HepG2 (cell line): ENCODE measurements around the gene METTL23. TPM values are rescaled to one million over a fixed set of nuclear protein-coding genes. Genes with fewer than 3 reads are reported as not detected.

Source experiments
- ARID3A ChIP-seq: IDR thresholded peaks from 2 replicates; pipeline ENCODE4 v1.6.1; 2012; ENCODE audit warnings: low read depth, low read length, improper control_type of control experiment
- ATF7-NPFF ChIP-seq: sonication (generic); formaldehyde crosslinking; IDR thresholded peaks from 2 replicates; pipeline ENCODE4 v1.8.1; 2023; ENCODE audit warnings: mild to moderate bottlenecking, low read depth, missing genetic modification reagents, moderate library complexity
- ELF1 ChIP-seq: sonication (generic); formaldehyde crosslinking; IDR thresholded peaks from 2 replicates; pipeline ENCODE4 v1.4.0; 2020; ENCODE audit warnings: missing genetic modification reagents
- ELF4 ChIP-seq: sonication (generic); formaldehyde crosslinking; IDR thresholded peaks from 2 replicates; pipeline ENCODE4 v1.5.0; 2020; ENCODE audit warnings: missing genetic modification reagents, mild to moderate bottlenecking, moderate library complexity, borderline replicate concordance
- FOXK1 ChIP-seq: sonication (generic); formaldehyde crosslinking; IDR thresholded peaks from 2 replicates; pipeline ENCODE4 v1.4.0; 2020; ENCODE audit warnings: low read depth, missing genetic modification reagents, borderline replicate concordance
- GATAD2A ChIP-seq: IDR thresholded peaks from 2 replicates; pipeline ENCODE4 v1.6.1; 2016
- ISX ChIP-seq: sonication (generic); formaldehyde crosslinking; conservative IDR thresholded peaks from 2 replicates; pipeline ENCODE4 v1.5.0; 2020; ENCODE audit warnings: missing genetic modification reagents
- MBD4 ChIP-seq: IDR thresholded peaks from 2 replicates; pipeline ENCODE4 v1.6.1; 2012; ENCODE audit warnings: low read length, inconsistent platforms, borderline replicate concordance
- MIER3 ChIP-seq: IDR thresholded peaks from 2 replicates; pipeline ENCODE4 v1.6.1; 2016; ENCODE audit warnings: missing compliant biosample characterization, borderline replicate concordance
- MZF1 ChIP-seq: sonication (generic); formaldehyde crosslinking; IDR thresholded peaks from 2 replicates; pipeline ENCODE4 v1.8.1; 2023; ENCODE audit warnings: mild to moderate bottlenecking, missing genetic modification reagents, borderline replicate concordance
- NFIB ChIP-seq: sonication (generic); formaldehyde crosslinking; IDR thresholded peaks from 2 replicates; pipeline ENCODE4 v1.9.0; 2021; ENCODE audit warnings: missing genetic modification reagents, mild to moderate bottlenecking, borderline replicate concordance
- NFKB2 ChIP-seq: sonication (generic); formaldehyde crosslinking; IDR thresholded peaks from 2 replicates; pipeline ENCODE4 v1.4.0; 2020; ENCODE audit warnings: missing genetic modification reagents, borderline replicate concordance
- NR1H2 ChIP-seq: sonication (generic); formaldehyde crosslinking; IDR thresholded peaks from 2 replicates; pipeline ENCODE4 v1.8.1; 2022; ENCODE audit warnings: low read depth, missing genetic modification reagents, borderline replicate concordance
- NR2F6 ChIP-seq, 2 experiments: IDR thresholded peaks; 2 replicates each; pipeline ENCODE4 v1.6.1; 2016; ENCODE audit warnings: antibody characterized with exemption in 1 of 2, mild to moderate bottlenecking in 1 of 2
- SIN3A ChIP-seq: IDR thresholded peaks from 2 replicates; pipeline ENCODE4 v1.6.1; 2011; ENCODE audit warnings: low read depth, mild to moderate bottlenecking, control low read depth, low read length, borderline replicate concordance
- SP2 ChIP-seq: sonication (generic); formaldehyde crosslinking; IDR thresholded peaks from 2 replicates; pipeline ENCODE4 v1.5.1; 2020; ENCODE audit warnings: mild to moderate bottlenecking, missing genetic modification reagents
- SUZ12 ChIP-seq: fragments of 150-350 bp; IDR thresholded peaks from 2 replicates; pipeline ENCODE4 v1.6.1; 2014; ENCODE audit warnings: low read depth, low read length
- THAP11 ChIP-seq: IDR thresholded peaks from 2 replicates; pipeline ENCODE4 v1.6.1; 2016; ENCODE audit warnings: missing biosample characterization, missing genetic modification reagents
- ZBTB7A ChIP-seq: sonication (generic); formaldehyde crosslinking; IDR thresholded peaks from 2 replicates; pipeline ENCODE4 v1.8.0; 2022; ENCODE audit warnings: mild to moderate bottlenecking, missing genetic modification reagents
- ZFY ChIP-seq: sonication (generic); formaldehyde crosslinking; IDR thresholded peaks from 2 replicates; pipeline ENCODE4 v1.4.0; 2020; ENCODE audit warnings: missing genetic modification reagents
- ZKSCAN8 ChIP-seq: IDR thresholded peaks from 2 replicates; pipeline ENCODE4 v1.6.1; 2016; ENCODE audit warnings: borderline replicate concordance, missing genetic modification reagents, missing compliant biosample characterization
- ZNF143 ChIP-seq: sonication (generic); formaldehyde crosslinking; IDR thresholded peaks from 2 replicates; pipeline ENCODE4 v1.4.0; 2020; ENCODE audit warnings: missing genetic modification reagents
- ZNF207 ChIP-seq: fragments of 450-650 bp; IDR thresholded peaks from 2 replicates; pipeline ENCODE4 v1.6.1; 2016; ENCODE audit warnings: antibody characterized with exemption, borderline replicate concordance
- ZNF274 ChIP-seq: sonication (generic); formaldehyde crosslinking; IDR thresholded peaks from 2 replicates; pipeline ENCODE4 v1.5.1; 2020; ENCODE audit warnings: mild to moderate bottlenecking, missing genetic modification reagents
- ZNF282 ChIP-seq: fragments of 450-650 bp; IDR thresholded peaks from 2 replicates; pipeline ENCODE4 v1.6.1; 2018; ENCODE audit not compliant: partially characterized antibody
- ZNF567 ChIP-seq: sonication (generic); formaldehyde crosslinking; IDR thresholded peaks from 2 replicates; pipeline ENCODE4 v1.8.1; 2023; ENCODE audit warnings: mild to moderate bottlenecking, missing genetic modification reagents, borderline replicate concordance
- ZNF652 ChIP-seq: IDR thresholded peaks from 2 replicates; pipeline ENCODE4 v1.6.1; 2016; ENCODE audit warnings: low read depth, borderline replicate concordance
- ZNF780A ChIP-seq: sonication (generic); formaldehyde crosslinking; IDR thresholded peaks from 2 replicates; pipeline ENCODE4 v1.8.0; 2022; ENCODE audit warnings: mild to moderate bottlenecking, missing genetic modification reagents, moderate library complexity
- ZNF792 ChIP-seq: IDR thresholded peaks from 2 replicates; pipeline ENCODE4 v1.6.1; 2016
- ZNF850 ChIP-seq: sonication (generic); formaldehyde crosslinking; conservative IDR thresholded peaks from 2 replicates; pipeline ENCODE4 v1.9.0; 2021; ENCODE audit warnings: mild to moderate bottlenecking, missing genetic modification reagents
- ZNF879 ChIP-seq: sonication (generic); formaldehyde crosslinking; IDR thresholded peaks from 2 replicates; pipeline ENCODE4 v1.8.1; 2023; ENCODE audit warnings: missing genetic modification reagents
- polyA plus RNA-seq, 8 experiments: library from polyadenylated mRNA; depleted of rRNA in 3 of 8; stranded (reverse) in 7 of 8; unstranded in 1 of 8; fragments of >200 nt; fragmentation: Illumina TruSeq in 4 of 8; extraction: Trizol in 4 of 8; gene quantifications; 2 replicates each; pipeline versions ENCODE4 v1.2.1 to v1.2.3, GENCODE V29; 2011 to 2016; ENCODE audit warnings: low read depth in 4 of 8, missing spikeins in 1 of 8, mixed read lengths in 1 of 8; ENCODE audit not compliant: insufficient read depth in 1 of 8
- total RNA-seq, 5 experiments: library from RNA; depleted of rRNA; stranded (reverse); fragments of >200 nt; fragmentation: Illumina TruSeq; extraction: Trizol; gene quantifications; 2 replicates each; pipeline ENCODE4 v1.2.3, GENCODE V29; 2016; ENCODE audit warnings: low read depth in 1 of 5

Gene METTL23
- total and polyA plus RNA-seq, 2 of the 13 experiments (the other 11 are each of a cell fraction or from before 2014, with no cell fraction given): 39.9 to 104 TPM

DNA sequence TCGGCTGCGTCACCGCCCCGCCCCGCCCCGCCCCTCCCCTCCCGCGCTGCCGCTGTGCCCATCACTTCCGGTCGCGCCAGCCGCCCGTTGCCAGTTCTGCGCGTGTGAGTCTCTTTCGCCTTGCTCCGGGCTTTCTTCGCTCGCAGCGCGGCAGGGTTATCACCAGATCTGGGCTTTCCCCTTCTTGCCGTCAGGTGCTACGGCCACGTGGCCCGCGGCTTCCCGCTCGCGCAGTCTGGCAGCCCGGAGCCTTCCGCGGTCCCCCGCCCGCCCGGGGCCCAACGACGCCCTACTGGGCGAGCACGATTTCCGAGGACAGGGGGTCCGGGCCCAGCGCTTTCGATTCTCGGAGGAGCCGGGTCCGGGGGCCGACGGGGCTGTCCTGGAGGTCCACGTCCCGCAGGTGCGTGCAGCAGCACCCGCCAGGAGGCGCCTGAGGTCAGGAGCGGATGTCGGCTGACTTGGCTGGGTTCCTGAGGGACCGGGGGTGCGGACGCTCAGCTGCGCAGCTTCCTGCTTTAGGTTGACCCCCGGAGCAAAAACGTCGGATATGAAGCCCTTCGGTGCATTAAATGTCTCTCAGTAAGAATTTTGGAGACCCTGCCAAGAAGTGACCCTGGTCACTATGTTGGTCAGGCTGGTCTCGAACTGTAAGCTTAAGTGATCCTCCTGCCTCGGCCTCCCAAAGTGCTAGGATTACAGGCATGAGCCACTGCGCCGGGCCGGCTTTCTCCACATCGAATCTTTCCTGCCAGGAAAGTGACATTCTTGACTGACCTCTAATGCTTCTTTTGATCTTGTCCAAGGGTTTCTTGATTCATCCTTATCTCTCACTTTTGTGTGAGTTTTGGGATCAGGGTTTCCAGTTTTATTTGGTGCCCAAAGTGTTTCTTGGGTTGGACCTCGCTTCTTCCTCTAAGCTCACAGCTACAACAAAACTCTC lies at the start of gene METTL23 (continued):
- peak; percentile 66; the same call in 1 of the 2 replicates for TF ChIP-seq NFKB2 (CRISPR knock-in tag)
- TF ChIP-seq ZNF274: peak; percentile 91; the same call in 1 of the 2 replicates
- TF ChIP-seq ZFY (CRISPR knock-in tag): peak; percentile 48; the same call in 1 of the 2 replicates
- peak; percentile 54; the same call in 1 of the 2 replicates for TF ChIP-seq SIN3A
- TF ChIP-seq ELF4 (CRISPR knock-in tag): no peak; the same call in 1 of the 2 replicates
- TF ChIP-seq NR2F6 (IDR thresholded peaks at IDR 0.05): no peak
- no peak for TF ChIP-seq NR2F6 (CRISPR knock-in tag; IDR thresholded peaks at IDR 0.05)
- no peak; the same call in 1 of the 2 replicates for TF ChIP-seq MIER3 (CRISPR knock-in tag)
- TF ChIP-seq ELF1 (CRISPR knock-in tag): peak; percentile 72
- TF ChIP-seq ATF7-NPFF: no peak; the same call in 1 of the 2 replicates
- TF ChIP-seq ZNF282: no peak
- TF ChIP-seq ZNF652 (CRISPR knock-in tag): no peak; the same call in 1 of the 2 replicates
- peak; percentile 15; the same call in 1 of the 2 replicates for TF ChIP-seq THAP11 (CRISPR knock-in tag)
- TF ChIP-seq SP2 (CRISPR knock-in tag): no peak
- TF ChIP-seq ZNF792: peak; percentile 27; the same call in 1 of the 2 replicates
- TF ChIP-seq ZNF567 (CRISPR knock-in tag): no peak; the same call in 1 of the 2 replicates
- 0 out of 2 replicates have a peak, but pooled peaks have one; percentile 12 for TF ChIP-seq ZKSCAN8 (CRISPR knock-in tag)
- TF ChIP-seq NFIB (CRISPR knock-in tag): no peak
- TF ChIP-seq MBD4: no peak
- no peak for TF ChIP-seq MZF1 (CRISPR knock-in tag)
- TF ChIP-seq ZNF207: no peak
- no peak for TF ChIP-seq ARID3A
- TF ChIP-seq ZNF780A (CRISPR knock-in tag): no peak
- TF ChIP-seq GATAD2A (CRISPR knock-in tag): no peak
- no peak for TF ChIP-seq SUZ12
- peak; percentile 21; the same call in 1 of the 2 replicates for TF ChIP-seq ZNF850
- no peak for TF ChIP-seq ISX (CRISPR knock-in tag)
- TF ChIP-seq NR1H2 (CRISPR knock-in tag): peak; percentile 92
- TF ChIP-seq ZBTB7A (CRISPR knock-in tag): no peak
- TF ChIP-seq ZNF143 (CRISPR knock-in tag): no peak; the same call in 1 of the 2 replicates
- no peak; the same call in 1 of the 2 replicates for TF ChIP-seq ZNF879 (CRISPR knock-in tag)
- no peak for TF ChIP-seq FOXK1
